ENCODE measurements around the gene WDR5. TPM values are rescaled to one million over a fixed set of nuclear protein-coding genes. Genes with fewer than 3 reads are reported as not detected.

WDR5 gene
- polyA plus RNA-seq, 2 of the 4 experiments (the other 2 are of a cell fraction), result 37.9 to 46.0 TPM

DNA sequence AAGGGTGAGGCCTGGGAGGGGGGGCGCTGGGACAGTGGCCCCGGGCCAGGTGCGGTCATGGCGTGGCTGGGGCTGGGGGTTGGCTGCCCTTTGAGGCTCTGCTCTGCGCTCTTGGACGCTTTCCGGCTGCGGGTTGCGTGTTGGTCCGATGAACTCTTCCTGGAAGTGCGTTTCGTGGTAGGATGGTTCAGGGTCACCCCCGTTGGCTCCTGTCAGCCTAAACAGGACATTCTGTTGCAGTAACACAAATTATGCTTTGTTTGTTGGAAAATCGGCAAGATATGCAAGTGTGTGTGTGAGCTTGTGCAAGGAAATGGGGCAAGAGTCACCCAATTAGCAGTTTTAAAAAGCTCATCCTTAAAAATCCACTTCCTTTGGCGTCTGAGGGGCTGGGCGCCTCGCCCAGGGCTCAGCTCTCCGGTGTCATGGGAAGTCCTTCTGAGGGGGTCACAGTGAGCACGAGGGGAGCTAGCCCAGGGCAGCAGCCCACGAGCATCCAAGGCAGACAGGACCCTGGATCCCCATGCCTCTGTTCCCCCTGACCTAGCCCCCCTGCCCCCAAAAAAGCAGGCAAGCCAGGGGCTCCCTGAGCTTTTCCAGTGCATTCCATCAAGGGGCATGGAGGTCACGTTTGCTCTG, 50.7 kb downstream of the WDR5 start:
- H3K27ac ChIP-seq, result no peak overlapping the region
- FAIRE-seq (no peak), DNase-seq (ENCODE audit: low read depth in 1 of 2, low spot score in 1 of 2) (no peak), ATAC-seq (peak in 1 of 2 experiments; percentile 40; a peak in 3 of 6 replicates)
- CTCF ChIA-PET, result interaction anchor here (0.8 to 4.2 kb wide), 13 partner anchors 8 to 262 kb away, joined by 3 to 33 read pairs (median 5); no protein-coding TSS in a partner anchor
- H3K4me3 ChIP-seq, result no peak overlapping the region
- no peaks in the 10 kb centered on the region for H3K9me3 ChIP-seq
- no peak overlapping the region for H3K4me2 ChIP-seq
- POLR2A ChIA-PET, result no interaction called here
- WGBS (ENCODE audit: missing lambda C conversion rate), result 73% methylated on average over 19 of the region's 21 CpGs
- no peaks in the 10 kb centered on the region for H3K4me1 ChIP-seq
- TF ChIP-seq ZNF302 (CRISPR knock-in tag; IDR thresholded peaks at IDR 0.05) (no peak), KDM1A (IDR thresholded peaks at IDR 0.05; ENCODE audit: low read depth) (no peak), FOSB (CRISPR knock-in tag; IDR thresholded peaks at IDR 0.05) (no peak)

- no peak overlapping the region for H3K4me2 ChIP-seq
- ATAC-seq (peak; percentile 65 to 88; a peak in 5 of 6 replicates), FAIRE-seq (no peak), DNase-seq (ENCODE audit: low read depth in 1 of 2, low spot score in 1 of 2) (peak; percentile 47 to 64)
- H3K4me1 ChIP-seq, result no peaks in the 10 kb centered on the region
- H3K9me3 ChIP-seq, result no peaks in the 10 kb centered on the region
- 35% methylated on average over 12 of the region's 12 CpGs for WGBS (ENCODE audit: missing lambda C conversion rate)
- TF ChIP-seq, protein P1, sequence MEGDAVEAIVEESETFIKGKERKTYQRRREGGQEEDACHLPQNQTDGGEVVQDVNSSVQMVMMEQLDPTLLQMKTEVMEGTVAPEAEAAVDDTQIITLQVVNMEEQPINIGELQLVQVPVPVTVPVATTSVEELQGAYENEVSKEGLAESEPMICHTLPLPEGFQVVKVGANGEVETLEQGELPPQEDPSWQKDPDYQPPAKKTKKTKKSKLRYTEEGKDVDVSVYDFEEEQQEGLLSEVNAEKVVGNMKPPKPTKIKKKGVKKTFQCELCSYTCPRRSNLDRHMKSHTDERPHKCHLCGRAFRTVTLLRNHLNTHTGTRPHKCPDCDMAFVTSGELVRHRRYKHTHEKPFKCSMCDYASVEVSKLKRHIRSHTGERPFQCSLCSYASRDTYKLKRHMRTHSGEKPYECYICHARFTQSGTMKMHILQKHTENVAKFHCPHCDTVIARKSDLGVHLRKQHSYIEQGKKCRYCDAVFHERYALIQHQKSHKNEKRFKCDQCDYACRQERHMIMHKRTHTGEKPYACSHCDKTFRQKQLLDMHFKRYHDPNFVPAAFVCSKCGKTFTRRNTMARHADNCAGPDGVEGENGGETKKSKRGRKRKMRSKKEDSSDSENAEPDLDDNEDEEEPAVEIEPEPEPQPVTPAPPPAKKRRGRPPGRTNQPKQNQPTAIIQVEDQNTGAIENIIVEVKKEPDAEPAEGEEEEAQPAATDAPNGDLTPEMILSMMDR (IDR thresholded peaks at IDR 0.05), result peak; percentile 32; the same call in 2 of the 3 replicates
- no peak for TF ChIP-seq EP300 (IDR thresholded peaks at IDR 0.05)
- TF ChIP-seq EHF (CRISPR knock-in tag; IDR thresholded peaks at IDR 0.05), result no peak
- TF ChIP-seq, protein P2, sequence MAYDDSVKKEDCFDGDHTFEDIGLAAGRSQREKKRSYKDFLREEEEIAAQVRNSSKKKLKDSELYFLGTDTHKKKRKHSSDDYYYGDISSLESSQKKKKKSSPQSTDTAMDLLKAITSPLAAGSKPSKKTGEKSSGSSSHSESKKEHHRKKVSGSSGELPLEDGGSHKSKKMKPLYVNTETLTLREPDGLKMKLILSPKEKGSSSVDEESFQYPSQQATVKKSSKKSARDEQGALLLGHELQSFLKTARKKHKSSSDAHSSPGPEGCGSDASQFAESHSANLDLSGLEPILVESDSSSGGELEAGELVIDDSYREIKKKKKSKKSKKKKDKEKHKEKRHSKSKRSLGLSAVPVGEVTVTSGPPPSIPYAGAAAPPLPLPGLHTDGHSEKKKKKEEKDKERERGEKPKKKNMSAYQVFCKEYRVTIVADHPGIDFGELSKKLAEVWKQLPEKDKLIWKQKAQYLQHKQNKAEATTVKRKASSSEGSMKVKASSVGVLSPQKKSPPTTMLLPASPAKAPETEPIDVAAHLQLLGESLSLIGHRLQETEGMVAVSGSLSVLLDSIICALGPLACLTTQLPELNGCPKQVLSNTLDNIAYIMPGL (CRISPR knock-in tag; IDR thresholded peaks at IDR 0.05; ENCODE audit: borderline replicate concordance), result no peak
- no peak for TF ChIP-seq CHD4 (IDR thresholded peaks at IDR 0.05; ENCODE audit: borderline replicate concordance)
- no peak for TF ChIP-seq REST (IDR thresholded peaks at IDR 0.05)
- TF ChIP-seq RAD21 (conservative IDR thresholded peaks at IDR 0.05 in 1 of 2, IDR thresholded peaks at IDR 0.05 in 1 of 2), result peak; percentile 14 to 40; a peak in 2 of 5 replicates
- TF ChIP-seq CHD2 (IDR thresholded peaks at IDR 0.05; ENCODE audit: low read length, partially characterized antibody), result no peak
- no peak for TF ChIP-seq ATOH8 (CRISPR knock-in tag; IDR thresholded peaks at IDR 0.05; ENCODE audit: low read depth)
- H3K4me3 ChIP-seq, result no peak overlapping the region
- CTCF ChIA-PET, result interaction anchor here (0.8 to 4.2 kb wide), 14 partner anchors 9 to 262 kb away, joined by 3 to 33 read pairs (median 6); no protein-coding TSS in a partner anchor
- POLR2A ChIA-PET, result no interaction called here
- H3K27ac ChIP-seq, result no peak overlapping the region
Measured at GRCh38 chr9:134187110-134187531, 51.2 kb downstream of the WDR5 start.

All from A549 (cell line).